Measurements from ENCODE around the gene TCF7.
A peak's percentile ranks its signal among the peaks of the same experiment; 100 is the strongest.

Gene TCF7

GRCh38 chr5:134113902-134114875, at the start of gene TCF7:
TSS of gene TCF7 (plus strand) at chr5:134114681. CDS start at chr5:134114907, 226 bp downstream.
- peak; percentile 74 for DNase-seq

GRCh38 chr5:134069553-134069952, 44.9 kb upstream of the TCF7 start:
- DNase-seq: no peak

GRCh38 chr5:134070725-134071613, 43.5 kb upstream of the TCF7 start:
- no peak for DNase-seq

- DNase-seq: no peak
These were observed 42.8 kb upstream of the TCF7 start for GRCh38 chr5:134071614-134072207.

GRCh38 chr5:134072471-134073210, 41.8 kb upstream of the TCF7 start:
- DNase-seq: no peak

GRCh38 chr5:134073404-134073803, 41.1 kb upstream of the TCF7 start:
- no peak for DNase-seq

GRCh38 chr5:134075102-134075501, 39.4 kb upstream of the TCF7 start:
- no peak for DNase-seq

GRCh38 chr5:134077926-134078580, 36.4 kb upstream of the TCF7 start:
- no peak for DNase-seq

GRCh38 chr5:134079748-134080581, 34.5 kb upstream of the TCF7 start:
- no peak for DNase-seq

- DNase-seq: no peak
These were observed 32.1 kb upstream of the TCF7 start for GRCh38 chr5:134082264-134082992.

- no peak for DNase-seq
These were observed 31.0 kb upstream of the TCF7 start for GRCh38 chr5:134083517-134083916.

- DNase-seq: no peak
These were observed 30.4 kb upstream of the TCF7 start for GRCh38 chr5:134084022-134084565.

- DNase-seq: no peak
These were observed 29.9 kb upstream of the TCF7 start for GRCh38 chr5:134084570-134084969.

- DNase-seq: no peak
These were observed 29.1 kb upstream of the TCF7 start for GRCh38 chr5:134085411-134085810.

- no peak for DNase-seq
These were observed 28.1 kb upstream of the TCF7 start for GRCh38 chr5:134086225-134086942.

- DNase-seq: no peak
These were observed 27.6 kb upstream of the TCF7 start for GRCh38 chr5:134086943-134087305.

GRCh38 chr5:134088291-134088690, 26.2 kb upstream of the TCF7 start:
- DNase-seq: no peak

GRCh38 chr5:134088994-134089560, 25.4 kb upstream of the TCF7 start:
- DNase-seq: no peak

GRCh38 chr5:134090522-134090921, 24.0 kb upstream of the TCF7 start:
- DNase-seq: no peak
